Measurements from ENCODE around the gene PROM1.

PROM1 gene

DNA sequence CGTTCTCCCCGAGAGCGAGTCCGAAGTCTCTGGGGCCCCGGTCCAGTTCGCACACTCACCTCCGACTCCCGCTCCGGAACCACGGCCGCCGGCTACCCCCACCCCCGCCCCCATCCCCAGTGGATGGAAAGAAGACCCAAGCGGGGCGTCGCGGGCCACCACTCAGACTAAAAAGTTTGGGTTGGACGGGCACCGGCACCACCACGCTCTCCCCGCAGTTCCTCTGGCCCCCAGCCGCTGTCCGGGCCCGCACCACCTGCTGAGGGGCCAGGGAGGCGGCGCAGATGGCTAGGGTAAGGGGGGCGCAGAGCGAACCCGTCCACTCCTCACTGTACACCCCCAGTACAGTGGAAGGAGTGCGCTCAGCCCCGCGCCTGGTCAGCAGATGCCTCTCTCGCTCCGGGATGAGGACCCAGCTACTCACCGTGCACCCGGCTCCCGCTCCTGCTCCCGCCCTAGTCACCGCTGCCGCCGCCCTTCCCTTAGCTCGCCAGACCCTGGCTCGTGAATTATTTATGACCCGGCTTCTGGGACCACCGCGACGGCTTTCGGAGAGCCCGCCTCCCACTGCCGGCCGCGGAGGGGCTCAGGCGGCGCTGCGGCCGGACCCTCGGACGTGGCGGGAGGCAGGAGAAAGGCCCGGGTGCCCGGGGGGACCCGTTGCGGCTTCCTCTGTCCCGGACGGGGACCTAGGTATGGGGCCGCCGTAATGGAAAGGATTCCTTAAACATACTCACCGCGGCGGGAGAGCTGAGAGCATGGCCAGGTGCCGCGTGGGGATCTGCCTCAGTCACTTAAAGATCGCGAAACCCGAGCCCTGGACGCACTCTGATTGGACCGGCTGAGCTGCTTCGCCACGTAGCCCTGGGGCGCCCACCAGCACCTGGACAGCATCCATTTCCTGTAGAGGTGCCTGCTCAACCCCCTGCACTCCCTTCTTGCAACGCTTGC is at the start of gene PROM1:
Gene PROM1 (minus strand): TSS at position 783 of the 951 bp plus-strand sequence. CDS start 8,117 bp downstream, outside the sequence.
- no peak for DNase-seq (ENCODE audit: low read depth in 2 of 2)

GRCh38 chr4:16133406-16133805 is 49.6 kb upstream of the PROM1 start:
- no peak for DNase-seq (ENCODE audit: low read depth in 2 of 2)

- no peak for DNase-seq (ENCODE audit: low read depth in 2 of 2)
Observed at GRCh38 chr4:16131293-16131692, 47.5 kb upstream of the PROM1 start.

- no peak for DNase-seq (ENCODE audit: low read depth in 2 of 2)
Observed at GRCh38 chr4:16129336-16129735, 45.5 kb upstream of the PROM1 start.

DNA sequence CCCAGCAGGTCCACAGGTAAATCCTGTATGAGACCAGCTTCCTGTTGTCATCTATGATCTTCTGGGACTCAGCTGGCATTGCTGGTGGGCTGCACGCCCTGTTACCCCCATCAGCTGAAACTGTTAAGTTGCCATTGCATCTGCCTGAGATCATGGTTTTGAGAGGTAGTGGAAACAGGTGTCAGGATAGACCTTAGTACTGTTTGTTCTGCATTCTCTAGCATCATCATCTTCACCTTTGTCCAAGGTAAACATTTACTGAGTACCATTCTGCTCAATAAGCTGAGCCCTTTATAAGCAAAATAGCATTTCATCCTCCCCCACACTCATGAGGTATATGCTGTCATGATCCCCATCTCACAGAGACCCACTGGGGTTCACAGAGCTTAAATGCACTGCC is 42.9 kb upstream of the PROM1 start:
- no peak for DNase-seq (ENCODE audit: low read depth in 2 of 2)

DNA sequence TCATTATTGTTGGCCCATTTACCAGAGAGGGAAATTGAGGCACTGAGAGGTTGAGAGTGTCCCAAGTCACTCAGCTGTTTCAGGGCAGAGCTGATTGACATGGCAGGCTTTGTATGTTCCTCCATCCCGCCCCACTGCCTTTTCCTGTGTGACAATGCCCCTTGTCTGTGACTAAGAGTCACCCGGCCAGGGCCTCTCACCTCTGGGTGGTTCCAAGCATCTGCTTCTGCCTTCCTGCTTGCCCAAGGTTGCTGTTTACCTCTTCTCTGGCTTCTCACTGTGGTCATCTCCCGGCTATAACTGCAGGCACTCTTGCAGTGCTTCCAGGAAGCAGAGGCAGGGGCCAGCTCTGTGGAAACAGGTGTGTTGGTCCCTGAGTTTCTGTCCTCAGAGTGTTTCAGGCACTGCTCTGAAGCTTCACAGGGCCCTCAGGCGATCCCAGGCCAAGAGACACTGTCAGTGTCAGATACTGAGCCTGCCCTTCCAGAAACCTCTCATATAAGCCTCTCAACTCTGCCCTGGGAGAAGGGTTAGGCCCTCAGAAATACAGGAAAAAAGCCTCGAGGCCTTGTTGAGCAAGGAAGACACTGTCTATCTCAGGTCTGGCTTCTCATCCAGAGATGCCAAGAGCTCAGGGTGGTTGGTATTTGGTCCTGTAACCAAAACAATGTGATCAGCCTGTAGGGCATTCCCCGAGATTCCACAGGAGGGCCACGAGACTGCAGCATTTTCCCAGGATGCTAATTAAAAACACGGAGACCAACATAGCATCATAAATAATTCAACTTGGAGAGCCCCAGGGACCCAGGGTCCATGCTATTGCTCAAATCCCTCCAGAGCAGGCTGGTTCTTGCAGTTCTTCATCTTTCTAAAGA is 42.0 kb upstream of the PROM1 start:
- DNase-seq (ENCODE audit: low read depth in 2 of 2): no peak

GRCh38 chr4:16124232-16124631 is 40.4 kb upstream of the PROM1 start:
- no peak for DNase-seq (ENCODE audit: low read depth in 2 of 2)

DNA sequence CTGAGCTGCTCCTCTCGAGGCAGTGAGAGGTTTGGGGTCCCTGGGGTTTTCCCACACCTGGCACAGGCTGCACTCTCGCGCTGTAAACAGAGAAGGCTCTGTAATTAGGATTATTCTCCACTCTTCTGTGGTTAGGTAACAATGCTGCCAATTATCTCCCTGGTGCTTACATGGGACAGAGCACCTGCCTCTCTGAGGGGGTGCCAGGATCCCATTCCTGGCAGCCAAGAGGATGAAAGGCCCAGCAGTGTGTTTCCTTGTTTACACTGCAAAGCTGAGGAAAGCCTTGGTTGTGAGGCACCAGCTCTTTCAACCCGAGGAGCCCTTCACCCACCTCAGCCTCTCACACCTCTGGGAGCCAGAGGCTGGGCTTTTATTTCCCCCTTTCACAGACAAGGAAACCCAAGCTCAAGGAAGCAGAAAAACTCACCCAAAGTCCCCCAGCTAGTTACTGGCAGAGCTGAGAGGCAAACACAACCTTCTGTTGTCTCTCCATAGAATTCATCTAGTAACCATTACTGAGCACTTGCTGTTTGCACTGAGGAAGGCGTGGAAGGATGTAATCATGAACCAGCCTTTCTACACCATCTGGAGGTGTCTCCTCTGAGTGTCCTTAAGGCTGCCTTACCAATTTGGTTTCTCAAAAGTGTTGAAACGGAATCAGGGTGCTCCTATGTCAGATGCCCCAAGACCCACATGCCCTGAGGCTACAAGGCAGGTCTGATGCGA is 39.7 kb upstream of the PROM1 start:
- no peak for DNase-seq (ENCODE audit: low read depth in 2 of 2)

DNA sequence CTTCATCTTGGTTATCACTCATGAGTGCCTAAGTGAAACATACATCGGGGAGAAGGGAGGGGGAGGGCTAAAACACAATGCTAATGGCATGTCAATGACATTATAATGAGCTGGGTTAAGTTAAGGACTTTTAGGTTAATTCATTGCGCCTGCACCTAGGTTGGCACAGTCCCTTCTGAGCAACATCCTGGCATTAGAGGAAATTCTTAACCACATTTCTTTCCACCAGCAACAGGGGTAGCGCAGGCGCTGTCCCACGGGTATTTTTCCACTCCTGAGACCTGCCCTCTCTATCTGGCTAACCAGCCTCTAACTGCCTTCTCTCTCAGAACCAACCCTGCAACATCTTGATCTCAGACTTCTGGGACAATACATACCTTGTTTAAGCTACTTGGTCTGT is 39.0 kb upstream of the PROM1 start:
- peak; percentile 4 to 14 for DNase-seq (ENCODE audit: low read depth in 2 of 2)

GRCh38 chr4:16122308-16122711 is 38.5 kb upstream of the PROM1 start:
- no peak for DNase-seq (ENCODE audit: low read depth in 2 of 2)

GRCh38 chr4:16120720-16121119 is 36.9 kb upstream of the PROM1 start:
- no peak for DNase-seq (ENCODE audit: low read depth in 2 of 2)

GRCh38 chr4:16119981-16120380 is 36.2 kb upstream of the PROM1 start:
- DNase-seq (ENCODE audit: low read depth in 2 of 2): no peak

DNA sequence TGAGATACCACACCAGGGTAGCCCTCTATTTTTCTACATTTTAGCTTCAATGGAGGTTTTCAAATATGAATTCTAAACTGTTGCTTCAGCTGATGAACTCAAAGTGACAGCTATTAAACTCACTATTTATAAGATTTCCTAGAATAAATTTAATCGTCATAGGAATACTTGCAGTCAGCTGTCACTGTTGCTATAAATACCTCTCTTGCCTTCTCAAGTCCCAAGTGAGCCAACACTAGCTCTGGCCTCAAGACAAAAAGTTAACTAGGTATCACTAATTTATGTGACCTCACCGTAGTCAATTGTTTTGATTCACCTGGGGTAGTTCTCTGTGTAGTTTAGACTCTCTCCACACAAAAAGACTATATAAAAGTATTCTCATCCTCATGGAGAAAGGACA is 34.3 kb upstream of the PROM1 start:
- no peak for DNase-seq (ENCODE audit: low read depth in 2 of 2)

GRCh38 chr4:16117164-16117563 is 33.3 kb upstream of the PROM1 start:
- no peak for DNase-seq (ENCODE audit: low read depth in 2 of 2)

GRCh38 chr4:16116493-16116990 is 32.7 kb upstream of the PROM1 start:
- DNase-seq (ENCODE audit: low read depth in 2 of 2): no peak

GRCh38 chr4:16116019-16116418 is 32.2 kb upstream of the PROM1 start:
- no peak for DNase-seq (ENCODE audit: low read depth in 2 of 2)

- DNase-seq (ENCODE audit: low read depth in 2 of 2): no peak
Observed at GRCh38 chr4:16114546-16114945, 30.7 kb upstream of the PROM1 start.

GRCh38 chr4:16113741-16114140 is 29.9 kb upstream of the PROM1 start:
- no peak for DNase-seq (ENCODE audit: low read depth in 2 of 2)

GRCh38 chr4:16111533-16111932 is 27.7 kb upstream of the PROM1 start:
- no peak for DNase-seq (ENCODE audit: low read depth in 2 of 2)

DNA sequence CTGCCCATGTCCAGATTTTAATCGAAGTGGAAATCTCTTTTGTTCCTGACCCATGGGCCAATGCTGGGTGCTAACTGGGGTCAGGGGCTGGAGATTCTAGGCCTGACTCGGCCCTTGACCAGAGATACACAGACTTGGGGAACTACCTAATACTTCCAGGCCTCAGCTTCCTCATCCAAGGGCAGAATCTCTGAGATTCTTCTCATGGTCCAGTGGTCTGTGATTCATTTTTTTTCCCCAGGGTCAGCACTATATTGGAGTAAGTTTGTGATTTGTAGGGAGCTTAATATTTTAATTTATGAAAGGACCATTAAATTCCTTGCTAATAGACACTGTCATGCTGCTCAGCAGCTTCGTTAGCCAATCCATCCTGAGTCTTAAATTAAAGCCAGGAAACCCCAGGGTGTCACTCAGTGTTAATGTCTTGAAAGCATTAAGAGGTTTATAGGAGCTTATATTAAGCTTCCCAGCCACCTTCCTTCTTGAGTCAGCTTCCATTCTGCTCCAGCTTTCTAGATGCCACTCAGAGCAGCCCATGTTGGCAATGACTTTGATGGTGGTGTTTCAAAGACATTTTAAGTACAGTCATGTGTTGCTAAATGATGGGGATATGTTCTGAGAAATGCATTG is 27.0 kb upstream of the PROM1 start:
- DNase-seq (ENCODE audit: low read depth in 2 of 2): no peak

- DNase-seq (ENCODE audit: low read depth in 2 of 2): no peak
Observed at GRCh38 chr4:16110199-16110598, 26.4 kb upstream of the PROM1 start.
